ENCODE measurements around the gene PDE1A.

The PDE1A gene

DNA sequence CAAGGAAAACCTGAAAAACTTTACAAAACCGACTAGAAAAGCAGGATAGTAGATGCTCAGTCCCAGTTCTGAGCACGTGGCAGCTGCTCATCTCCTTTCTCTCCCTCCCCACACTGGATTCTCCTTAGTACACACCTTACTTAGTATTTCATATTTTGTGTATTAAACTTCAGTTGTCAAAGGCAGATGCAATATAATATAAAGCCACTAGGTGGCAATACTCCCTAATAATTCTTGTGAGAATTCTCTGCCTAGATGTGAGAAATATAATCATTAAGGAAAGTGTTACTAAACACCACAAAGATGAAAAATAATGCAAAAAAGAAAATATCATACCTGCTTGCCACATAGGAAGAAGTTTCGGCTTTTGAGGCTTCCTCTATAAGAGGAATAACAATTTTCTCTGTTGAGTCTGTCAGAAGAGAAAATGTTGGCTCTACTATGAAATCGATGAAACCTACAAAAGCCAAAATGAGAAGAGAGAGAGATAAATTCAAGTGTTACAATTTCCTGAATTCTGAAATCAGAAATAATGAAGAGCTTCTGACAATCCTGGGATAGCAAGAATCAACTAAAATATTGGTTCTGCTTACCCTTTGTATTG is 240.6 kb downstream of the PDE1A start:
- DNase-seq, result peak; percentile 55

DNA sequence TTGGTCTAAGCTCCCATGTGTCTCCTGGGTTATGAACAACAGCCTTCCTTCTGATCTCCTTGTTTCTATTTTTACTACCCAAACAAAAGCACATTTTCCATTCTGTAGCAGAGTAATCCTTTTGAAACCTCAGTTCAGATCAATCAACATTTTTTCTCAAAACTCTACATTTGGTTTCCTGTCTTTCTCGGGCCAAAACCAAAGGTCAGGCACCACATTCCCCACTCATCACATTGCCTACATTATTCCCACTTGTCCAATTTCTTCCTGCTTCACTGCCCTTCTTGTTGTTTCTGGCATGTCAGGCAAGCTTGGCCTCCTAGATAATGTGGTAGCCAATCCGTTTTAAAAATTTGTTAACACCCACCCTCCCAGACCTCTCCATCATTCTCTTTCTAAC is 244.4 kb downstream of the PDE1A start:
- no peak for DNase-seq

DNA sequence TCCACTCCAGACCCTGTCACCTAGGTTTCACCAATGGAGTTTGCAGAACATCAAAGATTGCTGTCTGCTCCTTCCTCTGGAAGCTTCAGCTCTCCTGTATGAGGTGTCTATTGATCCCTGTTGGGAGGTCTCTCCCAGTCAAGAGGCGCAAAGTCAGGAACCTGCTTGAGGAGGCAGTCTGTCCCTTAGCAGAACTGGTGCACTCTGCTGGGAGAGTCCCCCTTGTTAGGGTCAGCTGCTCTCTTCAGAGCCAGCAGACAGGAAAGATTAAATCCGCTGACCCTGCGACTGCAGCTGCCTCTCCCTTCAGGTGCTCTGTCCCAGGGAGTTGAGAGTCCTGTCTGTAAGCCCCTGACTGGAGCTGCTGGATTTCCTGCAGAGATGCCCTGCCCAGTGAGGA is 245.5 kb downstream of the PDE1A start:
- no peak for DNase-seq

DNA sequence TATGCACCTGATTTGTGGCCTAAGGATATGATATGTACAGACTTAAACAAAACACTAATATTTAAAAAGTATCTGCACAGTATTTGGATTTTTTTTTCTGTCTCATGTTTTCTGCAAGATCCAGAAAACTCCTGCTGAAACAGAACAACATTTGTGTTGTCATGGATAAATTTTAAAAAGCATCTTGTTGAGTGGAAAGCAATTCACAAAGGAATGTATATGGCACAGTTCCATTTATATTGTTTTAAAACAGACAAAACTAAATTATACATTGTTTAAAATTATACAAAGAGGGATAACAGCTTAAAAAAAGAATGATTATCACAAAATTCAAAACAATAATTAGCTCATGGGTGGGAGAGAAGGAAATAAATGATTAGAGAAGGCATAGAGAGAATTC is 247.7 kb downstream of the PDE1A start:
- DNase-seq, result no peak

DNA sequence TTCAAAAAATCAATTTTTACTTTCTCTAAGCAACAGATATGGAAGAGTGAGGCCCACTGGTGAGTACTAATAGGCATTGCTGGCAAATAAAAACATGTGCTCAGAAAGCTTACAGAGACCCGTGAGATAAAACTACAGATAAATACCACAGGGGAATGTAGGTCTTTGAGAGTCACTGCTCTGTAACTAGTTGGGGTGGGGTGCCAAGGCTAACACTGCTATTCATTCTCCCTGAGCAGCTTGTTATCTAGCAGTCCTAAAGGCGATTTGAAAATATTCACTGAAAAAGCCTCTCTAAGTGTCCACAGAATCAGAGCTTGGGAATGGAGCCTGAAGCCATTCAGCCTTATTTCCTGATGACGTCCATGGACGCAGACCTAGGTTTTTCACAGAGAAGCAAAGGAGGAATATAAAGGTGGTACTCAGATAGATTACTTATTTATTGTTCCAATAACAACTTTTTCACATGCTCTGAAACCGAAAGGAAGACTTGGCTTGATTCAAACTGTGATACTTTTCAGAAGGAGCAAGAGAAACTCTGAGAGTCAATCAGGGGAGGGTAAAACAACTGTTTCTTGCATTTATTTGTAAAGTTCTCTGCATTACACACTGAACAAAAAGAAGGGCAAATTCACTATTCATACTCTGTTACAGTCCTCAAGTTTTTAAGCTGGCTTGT is 252.8 kb downstream of the PDE1A start:
- no peak for DNase-seq

DNA sequence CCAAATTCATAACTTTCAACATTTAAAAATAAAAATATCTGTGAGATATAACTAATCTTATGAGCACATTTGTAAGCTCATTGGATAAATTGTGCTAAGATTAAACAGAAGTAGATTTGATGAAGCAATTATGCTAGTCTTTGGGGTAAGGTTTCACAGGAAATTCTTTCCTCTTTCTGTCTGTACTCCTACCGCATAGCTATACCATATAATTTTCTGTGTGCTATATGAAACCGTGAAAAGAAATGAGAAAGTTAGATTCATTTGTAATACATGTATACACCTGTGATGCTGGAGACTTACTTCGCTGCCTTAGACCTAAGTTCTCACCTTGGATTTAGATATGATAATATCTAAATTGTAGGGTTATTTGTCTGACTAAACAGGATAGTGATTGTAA is 256.5 kb downstream of the PDE1A start:
- DNase-seq, result no peak

DNA sequence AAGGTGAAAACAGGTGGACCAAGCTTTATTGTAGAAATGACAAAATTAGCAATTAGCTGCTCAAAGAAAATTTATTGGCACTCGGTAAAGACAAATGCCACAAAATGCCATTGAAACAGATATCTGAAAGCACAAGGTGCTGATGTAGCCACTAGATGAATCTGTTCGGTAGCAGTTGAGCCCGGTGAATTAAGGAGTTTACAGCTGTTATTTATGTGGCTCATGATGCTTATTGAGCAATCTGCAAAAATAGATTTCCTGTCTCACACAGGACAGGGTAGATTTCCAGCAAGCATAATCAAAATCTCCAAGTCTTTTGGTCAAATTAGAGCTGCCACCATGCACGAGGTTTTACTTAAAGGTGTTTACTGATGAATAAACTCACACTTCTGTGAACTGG is 259.0 kb downstream of the PDE1A start:
- DNase-seq, result no peak

DNA sequence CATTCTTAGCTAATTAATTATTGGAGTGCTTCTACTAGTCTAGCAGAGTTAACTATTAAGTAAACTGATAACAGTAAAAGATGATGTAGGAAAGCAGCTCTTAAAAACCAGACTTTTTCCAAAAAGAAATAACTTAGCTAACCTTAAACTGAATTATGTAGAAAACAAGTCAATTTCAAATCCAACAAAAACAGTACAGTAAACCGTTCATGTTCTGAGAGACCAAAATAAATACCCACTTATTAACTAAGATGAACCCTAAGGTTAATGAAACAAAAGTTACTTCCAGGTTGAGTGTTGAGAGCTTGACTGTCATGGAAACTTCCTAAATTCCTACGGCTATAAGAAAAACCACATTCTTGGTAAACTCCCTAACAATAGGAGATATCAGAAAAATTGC is 260.0 kb downstream of the PDE1A start:
- DNase-seq, result no peak

DNA sequence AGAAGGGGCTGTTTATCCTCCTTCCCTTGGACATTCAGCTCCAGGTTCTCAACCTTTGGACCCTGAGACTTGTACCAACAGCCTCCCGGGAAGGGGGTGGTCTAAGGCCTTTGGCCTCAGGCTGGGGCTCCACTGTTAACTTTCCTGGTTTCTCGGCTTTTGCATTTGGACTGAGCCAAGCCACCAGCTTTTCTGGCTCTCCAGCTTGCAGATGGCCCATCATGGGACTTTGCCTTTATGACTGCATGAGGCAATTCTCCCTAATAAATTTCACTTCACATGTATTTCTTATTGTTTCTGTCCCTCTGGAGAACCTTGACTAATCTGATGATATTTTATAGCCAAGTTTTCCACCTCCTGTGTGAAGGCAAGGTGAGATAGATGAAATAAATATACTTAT is 260.4 kb downstream of the PDE1A start:
- DNase-seq, result no peak

DNA sequence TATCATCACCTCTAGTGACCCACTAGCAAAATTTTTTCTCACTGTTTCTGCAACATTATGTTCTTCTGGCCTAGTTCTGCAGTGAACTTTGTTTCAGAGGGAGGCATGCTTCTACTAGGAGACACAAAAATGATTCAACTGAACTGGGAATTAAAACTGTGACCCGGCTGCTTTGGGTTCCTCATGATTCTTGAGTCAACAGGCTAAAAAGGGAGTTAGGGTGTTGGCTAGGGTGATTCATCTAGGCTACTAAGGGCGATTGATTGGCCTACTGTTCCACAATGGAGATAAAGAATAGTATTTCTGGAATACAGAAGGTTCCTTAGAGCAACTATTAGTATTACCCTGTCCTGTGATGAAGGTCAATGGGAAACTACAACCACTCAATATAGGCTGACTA is 261.6 kb downstream of the PDE1A start:
- DNase-seq, result no peak

DNA sequence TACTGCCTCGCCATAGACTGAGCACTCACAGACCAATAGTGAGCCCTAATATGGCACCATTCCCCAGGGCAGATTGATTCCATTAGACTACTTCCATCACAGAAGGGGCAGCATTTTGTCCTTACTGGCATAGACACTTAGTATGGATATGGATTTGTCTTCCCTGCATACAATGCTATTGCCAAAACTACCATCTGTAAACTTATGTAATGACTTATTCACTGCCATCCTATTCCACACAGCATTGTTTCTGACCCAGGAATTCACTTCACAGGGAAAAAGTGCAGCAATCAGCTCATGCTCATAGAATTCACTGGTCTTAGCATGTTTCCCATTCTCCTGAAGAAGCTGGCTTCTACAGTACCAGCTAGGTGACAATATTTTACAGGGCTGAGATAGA is 262.1 kb downstream of the PDE1A start:
- DNase-seq, result no peak

DNA sequence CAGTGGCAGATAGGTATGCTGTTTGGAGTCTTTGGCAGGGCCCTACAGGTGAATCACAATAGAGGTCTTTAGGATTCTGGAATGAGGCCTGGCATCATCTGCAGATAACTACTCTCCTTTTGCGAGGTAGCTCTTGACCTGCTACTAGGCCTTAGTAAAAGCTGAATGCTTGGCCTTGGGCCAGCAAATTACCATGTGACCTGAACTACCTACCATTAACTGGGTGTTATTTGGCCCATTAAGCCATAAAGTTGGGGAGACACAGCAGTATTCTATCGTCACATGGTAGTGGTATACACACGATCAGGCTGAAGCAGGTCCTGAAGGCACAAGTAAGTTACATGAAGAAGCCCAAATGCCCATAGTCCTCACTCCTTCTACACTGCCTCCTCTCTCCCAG is 263.0 kb downstream of the PDE1A start:
- no peak for DNase-seq

DNA sequence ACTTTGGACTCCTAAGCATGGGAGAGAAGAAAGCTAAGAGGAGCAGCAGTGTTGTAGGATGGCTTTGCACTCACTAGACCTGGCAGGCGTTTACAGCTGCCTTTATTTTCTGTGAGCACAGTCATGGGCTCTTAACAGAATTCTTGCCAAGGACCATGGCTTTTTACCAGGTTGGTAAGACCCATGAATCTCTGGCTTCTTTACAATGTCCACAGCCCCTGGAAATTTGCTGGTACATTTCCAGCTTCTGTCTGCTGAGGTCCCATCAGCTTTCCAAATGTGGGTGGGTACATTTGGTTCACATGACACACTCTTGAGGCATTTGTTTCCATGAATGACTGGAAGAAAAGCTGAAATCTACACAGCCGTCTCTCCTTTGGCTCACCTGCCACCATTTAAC is 278.5 kb downstream of the PDE1A start:
- no peak for DNase-seq

DNA sequence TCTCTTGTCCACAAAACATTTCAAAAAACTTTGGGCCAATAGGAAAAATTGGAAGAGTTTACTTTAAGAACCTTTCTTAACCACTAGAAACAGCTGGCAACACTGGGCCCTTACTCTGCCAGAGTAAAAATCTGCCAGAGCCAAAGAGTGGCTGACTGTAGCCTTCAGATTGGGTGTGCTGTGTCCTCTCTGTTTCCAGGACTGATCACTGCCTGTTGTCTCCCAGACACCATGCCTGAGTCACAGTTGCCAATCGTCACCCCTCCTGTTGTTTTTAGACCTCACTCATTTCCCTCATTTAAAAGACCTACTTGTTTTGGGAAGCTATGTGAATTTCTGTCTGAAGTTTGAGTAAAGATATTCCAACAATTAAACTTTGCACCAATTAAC is 282.1 kb downstream of the PDE1A start:
- DNase-seq, result no peak

DNA sequence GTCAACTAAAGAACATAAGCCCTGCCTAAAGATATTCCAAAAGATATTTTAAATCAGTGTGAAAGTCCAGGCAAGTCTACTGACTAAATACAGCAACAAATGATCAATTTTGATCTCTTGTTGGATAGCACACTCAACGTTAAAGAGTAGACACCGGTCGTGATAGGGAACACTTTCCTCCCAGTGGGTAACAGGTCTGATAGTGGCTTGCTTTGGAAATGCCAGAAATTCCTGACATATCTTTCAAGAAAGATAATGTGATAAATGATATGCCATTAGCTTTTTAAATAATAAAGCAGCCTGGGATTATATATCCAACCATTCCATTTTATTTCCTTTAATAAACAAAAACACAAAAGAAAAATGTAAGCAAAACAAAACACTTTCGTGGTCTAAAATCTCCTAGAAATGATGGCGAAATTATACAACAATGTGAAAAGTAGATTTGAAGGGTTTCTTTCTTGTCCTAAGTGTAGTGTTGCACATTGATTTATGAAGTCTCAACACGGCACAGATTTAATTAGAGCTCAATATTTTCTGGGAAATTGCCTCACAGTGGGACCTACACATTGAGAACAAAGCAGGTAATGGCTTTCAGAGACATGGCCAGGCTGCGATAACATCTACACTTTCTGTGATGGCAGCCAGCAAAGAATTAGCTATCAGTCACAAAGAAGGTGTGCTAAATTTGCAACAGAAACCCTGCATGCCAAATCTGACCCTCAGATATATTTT is 282.6 kb downstream of the PDE1A start:
- no peak for DNase-seq

DNA sequence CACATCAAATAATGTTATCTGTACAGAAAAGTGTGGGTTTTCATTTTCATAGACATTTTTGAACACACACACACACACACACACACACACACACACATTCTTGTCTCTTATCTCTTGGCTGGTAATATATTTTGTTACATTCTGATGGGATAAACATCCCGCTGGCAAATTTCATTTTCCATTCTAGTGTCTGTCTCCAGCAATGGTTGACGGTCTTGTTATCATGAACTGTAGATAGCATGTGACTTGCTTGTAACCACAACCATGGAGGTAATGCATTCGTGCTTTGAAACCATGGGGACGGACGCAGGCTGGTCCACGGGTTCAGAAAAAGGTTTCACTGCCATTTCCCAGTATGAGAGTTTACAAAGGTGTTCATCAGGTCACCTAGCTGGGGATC is 284.8 kb downstream of the PDE1A start:
- no peak for DNase-seq

DNA sequence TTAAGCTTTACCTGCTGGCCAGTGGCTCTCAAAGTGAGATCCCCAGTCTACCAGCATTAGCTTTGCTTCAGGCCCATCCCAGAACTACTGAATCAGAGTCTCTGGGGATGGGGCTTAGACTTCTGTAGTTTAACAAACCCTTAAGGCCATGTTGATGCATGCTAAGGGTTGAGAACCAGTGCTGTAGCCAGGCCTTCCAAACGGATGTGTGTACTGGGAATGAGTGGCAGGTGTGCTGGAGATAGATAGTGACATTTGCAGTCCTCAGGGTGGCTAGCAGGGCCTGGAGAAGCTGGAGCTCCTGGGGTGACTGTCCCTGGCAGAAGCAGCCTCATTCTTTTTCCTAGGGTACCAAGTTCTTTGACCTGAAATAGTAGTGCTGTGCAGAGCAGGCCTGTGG is 292.6 kb downstream of the PDE1A start:
- DNase-seq, result no peak

DNA sequence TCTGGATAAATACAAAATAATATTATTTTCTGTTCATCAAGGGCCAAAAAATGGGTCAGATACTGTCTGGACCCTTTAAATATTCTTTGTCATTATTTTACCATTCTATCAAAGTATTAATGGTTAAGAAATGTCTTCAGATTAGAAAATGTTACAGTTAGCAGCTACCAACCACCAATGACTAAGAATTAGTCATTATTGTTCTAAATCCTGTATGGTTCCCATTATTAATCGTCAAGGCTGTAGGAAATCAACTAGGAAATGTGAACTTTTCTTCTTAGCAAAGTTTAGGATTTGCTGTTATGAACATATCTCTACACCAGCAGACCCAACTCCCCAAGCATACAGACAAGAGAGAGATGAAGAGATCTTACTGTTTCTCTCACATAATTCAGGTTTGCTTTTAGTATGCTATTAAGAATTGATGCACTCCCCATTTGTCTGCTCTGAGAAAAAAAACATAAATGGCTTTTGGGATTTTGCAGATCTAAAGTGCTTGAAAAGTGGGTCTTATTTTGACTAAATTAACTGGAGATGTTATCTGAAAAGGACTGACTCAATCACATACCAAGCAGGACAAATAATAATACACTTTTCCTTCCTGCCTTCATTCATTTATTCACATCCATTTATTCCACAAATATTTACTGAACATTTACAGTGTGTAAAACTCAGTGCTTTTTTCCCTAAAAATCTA is 293.5 kb downstream of the PDE1A start:
- no peak for DNase-seq

DNA sequence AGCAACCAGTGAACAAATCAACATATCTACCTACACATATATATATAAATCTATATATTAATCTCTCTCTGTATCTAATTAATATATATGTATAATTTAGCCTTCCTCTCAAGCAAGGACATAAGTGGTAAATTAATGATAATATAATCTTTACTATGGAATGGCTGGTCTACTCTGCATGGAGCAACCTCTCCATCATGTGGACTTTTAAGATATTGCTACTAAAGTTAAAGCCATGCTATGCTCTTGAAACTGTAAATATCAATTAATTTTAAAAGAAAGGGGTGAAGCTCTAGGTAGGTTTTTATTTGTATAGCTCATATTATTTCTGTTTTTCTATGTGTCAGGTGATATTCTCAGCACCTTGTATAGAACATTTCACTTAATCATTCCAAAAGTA is 294.2 kb downstream of the PDE1A start:
- DNase-seq, result no peak

DNA sequence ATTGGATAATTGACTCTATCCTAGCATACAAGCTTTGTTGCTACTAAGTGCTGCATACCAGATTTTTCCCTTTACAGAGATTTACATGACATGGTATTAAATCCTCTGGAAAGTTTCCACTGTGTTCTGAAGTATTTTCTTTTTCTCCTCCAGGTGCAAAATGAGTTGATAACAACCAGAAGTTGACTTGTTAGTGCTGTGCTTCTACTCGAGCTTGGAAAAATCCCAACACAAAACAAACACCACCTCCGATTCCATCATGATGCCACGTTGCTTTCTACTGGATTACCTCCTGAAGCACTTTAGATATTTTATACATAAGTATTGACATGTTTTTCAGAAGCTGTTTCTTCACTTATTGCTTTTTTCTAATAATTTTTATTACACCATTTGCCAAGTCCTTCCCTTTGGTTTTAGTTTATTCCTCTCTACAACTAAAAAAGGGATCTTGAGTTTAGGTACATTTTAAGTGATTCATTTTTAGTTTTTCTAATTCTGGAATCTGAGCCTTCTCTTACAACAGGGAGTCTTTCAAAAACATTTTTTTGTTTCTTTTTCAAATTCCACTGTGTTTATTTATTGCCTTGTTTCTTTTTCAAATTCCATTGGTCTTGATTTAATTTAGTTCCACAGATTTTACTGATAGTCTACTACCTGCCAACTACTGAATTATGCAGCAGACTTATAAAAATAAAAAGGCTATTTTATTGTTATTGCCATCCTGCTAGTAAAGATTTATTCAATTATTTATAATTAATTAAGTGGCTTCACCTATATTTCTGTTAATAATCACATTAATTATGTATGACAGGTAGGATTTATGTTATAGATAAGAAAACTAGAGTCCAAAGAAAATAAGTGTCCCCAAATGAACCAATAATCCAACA is 297.8 kb downstream of the PDE1A start:
- no peak for DNase-seq

DNA sequence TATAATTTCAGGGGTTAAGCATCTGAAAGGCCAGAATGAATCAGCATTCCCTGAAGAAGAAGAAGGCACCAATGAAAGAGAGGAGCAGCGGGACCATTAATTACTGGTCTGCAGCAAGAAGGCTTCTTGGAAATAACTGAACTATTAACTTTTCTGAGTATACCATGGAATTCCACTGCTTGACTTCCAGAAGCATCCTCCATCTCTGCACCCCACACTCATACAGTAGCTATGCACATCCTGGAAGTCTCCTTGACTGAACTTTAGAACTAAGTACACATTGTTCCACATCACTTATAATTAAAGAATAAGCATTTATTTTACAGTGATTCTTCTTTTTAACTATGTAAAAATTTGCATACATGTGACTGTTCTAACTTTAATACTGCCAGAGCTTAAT is 309.6 kb downstream of the PDE1A start:
- DNase-seq, result no peak

DNA sequence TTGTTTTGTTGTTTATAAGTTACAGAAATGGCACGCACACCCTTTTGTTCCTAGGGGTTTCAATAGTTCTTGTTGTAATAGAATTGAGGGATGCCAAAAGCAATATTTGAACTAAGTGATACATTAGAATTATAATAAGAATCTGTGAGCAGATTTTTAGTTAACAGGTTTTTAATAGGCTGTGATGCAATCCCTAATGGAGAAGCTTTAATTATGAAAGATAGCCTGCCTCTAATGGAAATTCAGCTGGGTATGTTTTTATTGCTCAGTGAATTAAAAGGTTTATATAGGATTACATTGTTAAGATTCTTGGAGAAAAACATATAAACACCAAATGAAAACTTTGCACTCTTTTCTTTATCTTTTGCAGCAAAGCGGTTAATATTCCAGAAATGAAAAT is 310.1 kb downstream of the PDE1A start:
- DNase-seq, result no peak

DNA sequence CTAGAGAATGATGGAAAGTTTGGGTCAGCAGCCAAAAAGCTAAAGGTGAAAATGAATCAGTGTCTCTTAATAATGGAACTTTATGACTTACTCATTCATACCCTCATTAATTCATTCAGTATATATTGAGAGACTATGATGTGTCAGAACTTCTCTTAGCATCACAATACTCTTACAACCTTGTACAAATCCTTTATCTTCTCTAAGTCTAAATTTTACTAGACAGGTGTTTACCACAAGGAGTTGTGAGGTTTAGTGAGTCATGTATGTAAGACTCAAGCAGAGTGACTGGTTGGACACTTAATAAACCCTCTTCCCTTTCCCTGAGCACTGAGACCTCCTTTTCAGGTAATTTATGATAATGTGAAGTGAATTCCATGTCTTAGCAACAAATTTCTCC is 311.6 kb downstream of the PDE1A start:
- no peak for DNase-seq
